Posterior vena cava (tissue), 2 donors: ENCODE results near the gene ADCY10. TPM values are rescaled to one million over a fixed set of nuclear protein-coding genes. Genes with fewer than 3 reads are reported as not detected.

Experiments
- DNase-seq: peaks from one replicate; pipeline ENCODE4 v3.0.0-alpha.2; 2020; ENCODE audit warnings: low spot score
- intact Hi-C, 2 donors: fragments of 100-400 bp; cut with DNase I; formaldehyde crosslinking; loops; one replicate each; pipeline versions ENCODE4 v1.14.1 to v1.14.2; 2022 to 2023
- total RNA-seq, 2 donors: library from RNA; stranded (reverse); fragmentation: NEBNext Ultra II Directional; extraction: Animal tissue kit (Norgen Biotek cat#: 25700); gene quantifications; one replicate each; pipeline ENCODE4 v1.2.1, GENCODE V29; 2021
- donor health status: DM: yes; HTN: yes; CAD: no.
- donor health status: DM: yes; HTN: yes; CAD: no.

Gene ADCY10
- total RNA-seq, 2 donors from 2014 or later: 0.28 to 0.38 TPM

GRCh38 chr1:167770127-167770526, 143.8 kb downstream of the ADCY10 start:
- DNase-seq: no peak
- intact Hi-C loops: no loop called here

- intact Hi-C loops: no loop called here
- DNase-seq: no peak
Observed at GRCh38 chr1:167767761-167768160, 146.2 kb downstream of the ADCY10 start.

- no peak for DNase-seq
- intact Hi-C loops: no loop called here
Observed at GRCh38 chr1:167766538-167766937, 147.4 kb downstream of the ADCY10 start.

GRCh38 chr1:167765496-167765895, 148.4 kb downstream of the ADCY10 start:
- DNase-seq: no peak
- intact Hi-C loops: no loop called here

- intact Hi-C loops: no loop called here
- no peak for DNase-seq
Observed at GRCh38 chr1:167764458-167765330, 149.2 kb downstream of the ADCY10 start.

- DNase-seq: no peak
- intact Hi-C loops: no loop called here
Observed at GRCh38 chr1:167763525-167764220, 150.3 kb downstream of the ADCY10 start.

GRCh38 chr1:167762061-167762746, 151.7 kb downstream of the ADCY10 start:
- DNase-seq: no peak
- intact Hi-C loops: no loop called here

GRCh38 chr1:167761400-167761799, 152.5 kb downstream of the ADCY10 start:
- DNase-seq: no peak
- intact Hi-C loops: no loop called here

Other genes starting within 250 kb of the ADCY10 start
- gene MPZL1, start 192.2 kb downstream of the ADCY10 start, total RNA-seq: 100 to 1,000 TPM; 120 to 146 TPM
- gene DCAF6, start 22.5 kb upstream of the ADCY10 start, total RNA-seq: 10 to 100 TPM; 50.2 to 55.9 TPM
- gene MPC2, start 22.9 kb upstream of the ADCY10 start, total RNA-seq: 10 to 100 TPM; 61.5 to 62.2 TPM
- 10 to 100 TPM; 12.9 to 17.7 TPM for gene GPR161, start 222.8 kb upstream of the ADCY10 start, total RNA-seq